Measurements from ENCODE around the gene MRPL51. TPM values are rescaled to one million over a fixed set of nuclear protein-coding genes. Genes with fewer than 3 reads are reported as not detected.
"Not testable (repeated sequence)": the region's sequence is repeated elsewhere in the genome, so short reads cannot be mapped to it uniquely, and the experiment has no call there.

The MRPL51 gene
- total RNA-seq, 4 donors from 2014 or later: 2.6 to 49.7 (median 40.9) TPM

- H3K4me3 ChIP-seq: peak overlapping the region; percentile 49 to 78 (median 64)
- WGBS, 2 donors (ENCODE audit: low coverage in 1 of 2): 25 to 51% methylated on average over 4 to 15 of the region's 16 CpGs
- in situ Hi-C loops (cut with MboI; ENCODE audit: low pct_ligation_motif_present in 1 of 4, low pct_unique_long_range_greater_than_20kb in 1 of 4, low sequenced_read_pairs in 3 of 4): loop anchor here in 2 of 4 donors (5.0 to 25.0 kb wide), 2 partner anchors 47 to 132 kb away; partner anchors contain the start of gene TNFRSF1A (in 2 of the 2)
- no peak for TF ChIP-seq CTCF (IDR thresholded peaks at IDR 0.05)
- no peak for TF ChIP-seq POLR2A (IDR thresholded peaks at IDR 0.05)
- no peak for TF ChIP-seq EP300 (IDR thresholded peaks at IDR 0.05; ENCODE audit: low read depth)
- TF ChIP-seq POLR2AphosphoS5 (IDR thresholded peaks at IDR 0.05): no peak
- no peaks in the 10 kb centered on the region for H3K27me3 ChIP-seq
- intact Hi-C loops (cut with DNase I; ENCODE audit: low total_unique reads): loop anchor here (5.0 kb wide), 1 partner anchor 147 kb away; no protein-coding TSS in a partner anchor
- peaks cover 0 to 10% (median 1%) of the 10 kb centered on the region in 4 donors for H3K36me3 ChIP-seq
- H3K9me3 ChIP-seq: no peaks in the 10 kb centered on the region
- DNase-seq: no peak
- peaks cover 8 to 44% (median 33%) of the 10 kb centered on the region in 4 donors for H3K4me1 ChIP-seq
- H3K27ac ChIP-seq: peak overlapping the region; percentile 88 to 96 (median 90)
These were observed 23.3 kb downstream of the MRPL51 start for GRCh38 chr12:6469609-6470374.

GRCh38 chr12:6469092-6469491, 24.0 kb downstream of the MRPL51 start:
- H3K4me1 ChIP-seq: peaks cover 8 to 48% (median 33%) of the 10 kb centered on the region in 4 donors
- H3K4me3 ChIP-seq: peak overlapping the region in 1 of 4 donors; percentile 59
- peak overlapping the region; percentile 88 to 96 (median 90) for H3K27ac ChIP-seq
- H3K27me3 ChIP-seq: no peaks in the 10 kb centered on the region
- intact Hi-C loops (cut with DNase I; ENCODE audit: low total_unique reads) (loop anchor here (5.0 kb wide), 1 partner anchor 147 kb away; no protein-coding TSS in a partner anchor), in situ Hi-C loops (cut with MboI; ENCODE audit: low pct_ligation_motif_present in 1 of 4, low pct_unique_long_range_greater_than_20kb in 1 of 4, low sequenced_read_pairs in 3 of 4) (loop anchor here in 2 of 4 donors (5.0 to 25.0 kb wide), 2 partner anchors 47 to 132 kb away; partner anchors contain the start of gene TNFRSF1A (in 2 of the 2))
- no peak for DNase-seq
- TF ChIP-seq POLR2AphosphoS5 (IDR thresholded peaks at IDR 0.05): no peak
- no peak for TF ChIP-seq CTCF (IDR thresholded peaks at IDR 0.05)
- TF ChIP-seq EP300 (IDR thresholded peaks at IDR 0.05; ENCODE audit: low read depth): no peak
- TF ChIP-seq POLR2A (IDR thresholded peaks at IDR 0.05): no peak
- H3K36me3 ChIP-seq: peaks cover 0 to 15% (median 5%) of the 10 kb centered on the region in 4 donors
- 60% methylated on average over 6 of the region's 6 CpGs; no CpG with 5 or more reads in 1 of the 2 donors for WGBS, 2 donors (ENCODE audit: low coverage in 1 of 2)
- H3K9me3 ChIP-seq: no peaks in the 10 kb centered on the region

GRCh38 chr12:6468283-6468575, 24.8 kb downstream of the MRPL51 start:
- no peaks in the 10 kb centered on the region for H3K27me3 ChIP-seq
- DNase-seq: no peak
- peak overlapping the region in 2 of 4 donors; percentile 13 to 90 for H3K27ac ChIP-seq
- H3K4me1 ChIP-seq: peaks cover 8 to 54% (median 33%) of the 10 kb centered on the region in 4 donors
- H3K9me3 ChIP-seq: no peaks in the 10 kb centered on the region
- peaks cover 0 to 17% (median 8%) of the 10 kb centered on the region in 4 donors for H3K36me3 ChIP-seq
- in situ Hi-C loops (cut with MboI; ENCODE audit: low pct_ligation_motif_present in 1 of 4, low pct_unique_long_range_greater_than_20kb in 1 of 4, low sequenced_read_pairs in 3 of 4) (loop anchor here in 2 of 4 donors (5.0 to 25.0 kb wide), 2 partner anchors 46 to 131 kb away; partner anchors contain the start of gene TNFRSF1A (in 2 of the 2)), intact Hi-C loops (cut with DNase I; ENCODE audit: low total_unique reads) (loop anchor here (5.0 kb wide), 1 partner anchor 146 kb away; no protein-coding TSS in a partner anchor)
- H3K4me3 ChIP-seq: no peak overlapping the region
- TF ChIP-seq POLR2AphosphoS5 (IDR thresholded peaks at IDR 0.05) (no peak), POLR2A (IDR thresholded peaks at IDR 0.05) (no peak), EP300 (IDR thresholded peaks at IDR 0.05; ENCODE audit: low read depth) (no peak), CTCF (IDR thresholded peaks at IDR 0.05) (no peak)

GRCh38 chr12:6467571-6468282, 25.3 kb downstream of the MRPL51 start:
- not testable (repeated sequence) for H3K9me3 ChIP-seq, H3K27me3 ChIP-seq, H3K4me3 ChIP-seq, DNase-seq
- intact Hi-C loops (cut with DNase I; ENCODE audit: low total_unique reads) (loop anchor here (5.0 kb wide), 1 partner anchor 145 kb away; no protein-coding TSS in a partner anchor), in situ Hi-C loops (cut with MboI; ENCODE audit: low pct_ligation_motif_present in 1 of 4, low pct_unique_long_range_greater_than_20kb in 1 of 4, low sequenced_read_pairs in 3 of 4) (loop anchor here in 2 of 4 donors (5.0 to 25.0 kb wide), 2 partner anchors 45 to 130 kb away; partner anchors contain the start of gene TNFRSF1A (in 2 of the 2))
- WGBS, 2 donors (ENCODE audit: low coverage in 1 of 2): 80 to 87% methylated on average over 3 to 8 of the region's 9 CpGs
- peaks cover 0 to 21% (median 9%) of the 10 kb centered on the region in 4 donors for H3K36me3 ChIP-seq
- H3K27ac ChIP-seq: peak overlapping the region in 2 of 4 donors; percentile 13 to 90
- H3K4me1 ChIP-seq: peaks cover 8 to 56% (median 33%) of the 10 kb centered on the region in 4 donors

GRCh38 chr12:6466751-6467150, 26.3 kb downstream of the MRPL51 start:
- peaks cover 12 to 62% (median 33%) of the 10 kb centered on the region in 4 donors for H3K4me1 ChIP-seq
- not testable (repeated sequence) for H3K27ac ChIP-seq, H3K27me3 ChIP-seq, DNase-seq, H3K9me3 ChIP-seq, H3K4me3 ChIP-seq
- intact Hi-C loops (cut with DNase I; ENCODE audit: low total_unique reads) (loop anchor here (5.0 kb wide), 1 partner anchor 144 kb away; no protein-coding TSS in a partner anchor), in situ Hi-C loops (cut with MboI; ENCODE audit: low pct_ligation_motif_present in 1 of 4, low pct_unique_long_range_greater_than_20kb in 1 of 4, low sequenced_read_pairs in 3 of 4) (loop anchor here in 2 of 4 donors (5.0 to 25.0 kb wide), 2 partner anchors 44 to 129 kb away; partner anchors contain the start of gene TNFRSF1A (in 2 of the 2))
- 87 to 100% methylated on average over 1 to 4 of the region's 4 CpGs for WGBS, 2 donors (ENCODE audit: low coverage in 1 of 2)
- H3K36me3 ChIP-seq: peaks cover 0 to 29% (median 10%) of the 10 kb centered on the region in 4 donors
